SK-N-SH (cell line): Measurements from ENCODE around the gene SMARCC2. TPM values are rescaled to one million over a fixed set of nuclear protein-coding genes. Genes with fewer than 3 reads are reported as not detected.
A peak's percentile ranks its signal among the peaks of the same experiment; 100 is the strongest.

Source experiments
- CTCF ChIA-PET: fragments of 300-600, 350-600 bp; formaldehyde crosslinking; extraction: SDS; loops from one replicate; lab custom pipeline; 2021; lab: Yijun Ruan, JAX
- POLR2A ChIA-PET: fragments of 350-600 bp; sonication (Branson Sonifier 250); formaldehyde crosslinking; extraction: SDS; loops from one replicate; lab custom pipeline; 2020; ENCODE audit warnings: antibody characterized with exemption, inconsistent platforms; lab: Yijun Ruan, JAX
- DNase-seq: peaks from one replicate; pipeline ENCODE4 v3.0.0; 2012
- H2AFZ ChIP-seq: fragments of 200-600 bp; sonication (generic); 2 replicates; pipeline ENCODE4 v1.8.1; 2016; ENCODE audit warnings: antibody characterized with exemption, mild to moderate bottlenecking, low read depth
- H3F3A ChIP-seq: fragments of 200-600 bp; sonication (generic); replicated peaks from 2 replicates; pipeline ENCODE3; 2016; ENCODE audit warnings: antibody characterized with exemption, mild to moderate bottlenecking; ENCODE audit not compliant: insufficient read depth
- H3K27ac ChIP-seq, 2 experiments: fragments of 200-500 bp in 1 of 2; fragments of 200-600 bp in 1 of 2; sonication (Bioruptor generic) in 1 of 2; sonication (generic), shearing (Covaris generic) in 1 of 2; 2 replicates each; pipeline versions ENCODE4 v1.5.1 to v1.6.1; 2014 to 2016; ENCODE audit warnings: low read depth in 2 of 2, inconsistent platforms in 1 of 2, low read length in 1 of 2, mild to moderate bottlenecking in 1 of 2, mixed read lengths in 1 of 2
- H3K27me3 ChIP-seq: fragments of 200-600 bp; sonication (generic), shearing (Covaris generic); 2 replicates; pipeline ENCODE4 v1.6.1; 2016; ENCODE audit warnings: mixed run types; ENCODE audit not compliant: insufficient read depth
- H3K36me3 ChIP-seq, 2 experiments: fragments of 200-500 bp in 1 of 2; fragments of 200-600 bp in 1 of 2; sonication (Bioruptor generic) in 1 of 2; sonication (generic) in 1 of 2; replicated peaks in 1 of 2; 2 replicates each; pipeline versions ENCODE3 to v1.5.1; 2014 to 2016; ENCODE audit warnings: low read length in 1 of 2, mild to moderate bottlenecking in 1 of 2; ENCODE audit not compliant: insufficient read depth in 2 of 2, control insufficient read depth in 1 of 2
- H3K4me1 ChIP-seq, 2 experiments: fragments of 200-500 bp in 1 of 2; fragments of 200-600 bp in 1 of 2; sonication (Bioruptor generic) in 1 of 2; sonication (generic), shearing (Covaris generic) in 1 of 2; 2 replicates each; pipeline versions ENCODE4 v1.5.1 to v1.6.1; 2014 to 2016; ENCODE audit warnings: low read depth in 1 of 2, low read length in 1 of 2, mixed run types in 1 of 2; ENCODE audit not compliant: insufficient read depth in 2 of 2, control insufficient read depth in 1 of 2
- H3K4me2 ChIP-seq: fragments of 200-600 bp; sonication (generic), shearing (Covaris generic); 2 replicates; pipeline ENCODE4 v1.6.1; 2017; ENCODE audit warnings: mixed run types
- H3K4me3 ChIP-seq, 2 experiments: fragments of 200-500 bp in 1 of 2; fragments of 200-600 bp in 1 of 2; sonication (Bioruptor generic) in 1 of 2; sonication (generic), shearing (Covaris generic) in 1 of 2; 2 replicates each; pipeline versions ENCODE4 v1.5.1 to v1.8.1; 2014 to 2016; ENCODE audit warnings: low read depth in 2 of 2, inconsistent platforms in 1 of 2, low read length in 1 of 2, mild to moderate bottlenecking in 1 of 2, mixed read lengths in 1 of 2, moderate library complexity in 1 of 2
- H3K79me2 ChIP-seq: fragments of 200-600 bp; sonication (generic); 2 replicates; pipeline ENCODE4 v1.8.1; 2017; ENCODE audit warnings: mild to moderate bottlenecking; ENCODE audit not compliant: insufficient read depth
- H3K9ac ChIP-seq: fragments of 200-600 bp; sonication (generic); 2 replicates; pipeline ENCODE4 v1.6.1; 2017; ENCODE audit warnings: mixed run types
- H3K9me2 ChIP-seq: fragments of 200-600 bp; sonication (generic); 2 replicates; pipeline ENCODE4 v1.6.1; 2017; ENCODE audit warnings: mixed run types
- H3K9me3 ChIP-seq: fragments of 200-600 bp; sonication (generic); 2 replicates; pipeline ENCODE4 v1.6.1; 2017; ENCODE audit warnings: mixed run types, mild to moderate bottlenecking, moderate library complexity
- H4K20me1 ChIP-seq: fragments of 200-600 bp; sonication (generic); 2 replicates; pipeline ENCODE4 v1.6.1; 2017; ENCODE audit warnings: mild to moderate bottlenecking, mixed run types; ENCODE audit not compliant: insufficient read depth
- CHD2 ChIP-seq: fragments of 150-350 bp; IDR thresholded peaks from 2 replicates; pipeline ENCODE4 v1.6.1; 2018; ENCODE audit warnings: low read length; ENCODE audit not compliant: partially characterized antibody
- ELF1 ChIP-seq: IDR thresholded peaks from 2 replicates; pipeline ENCODE4 v1.4.0; 2012
- EP300 ChIP-seq, 2 experiments: IDR thresholded peaks; 2 replicates each; pipeline versions ENCODE4 v1.4.0 to v1.6.1; 2012; ENCODE audit warnings: borderline replicate concordance in 1 of 2, low read depth in 1 of 2, low read length in 1 of 2
- EZH2phosphoT487 ChIP-seq: fragments of 200-600 bp; sonication (generic); IDR thresholded peaks from 2 replicates; pipeline ENCODE4 v1.6.1; 2017; ENCODE audit warnings: low read depth, mixed run types, mild to moderate bottlenecking, antibody characterized with exemption, moderate library complexity, borderline replicate concordance
- GABPA ChIP-seq: IDR thresholded peaks from 2 replicates; pipeline ENCODE4 v1.4.0; 2012; ENCODE audit warnings: low read depth, mild to moderate bottlenecking
- GATA2 ChIP-seq: sonication (generic); formaldehyde crosslinking; IDR thresholded peaks from 2 replicates; pipeline ENCODE4 v1.5.0; 2020; ENCODE audit warnings: mild to moderate bottlenecking, missing genetic modification reagents
- IRF3 ChIP-seq: fragments of 150-350 bp; IDR thresholded peaks from 2 replicates; pipeline ENCODE4 v1.6.1; 2016; ENCODE audit warnings: mild to moderate bottlenecking, low read depth, low read length
- JUND ChIP-seq: IDR thresholded peaks from 2 replicates; pipeline ENCODE4 v1.4.0; 2012
- RAD21 ChIP-seq: IDR thresholded peaks from 2 replicates; pipeline ENCODE4 v1.6.1; 2012; ENCODE audit warnings: mild to moderate bottlenecking, low read length
- RCOR1 ChIP-seq: fragments of 150-350 bp; IDR thresholded peaks from 2 replicates; pipeline ENCODE4 v1.6.1; 2017; ENCODE audit warnings: antibody characterized with exemption, low read length
- RFX5 ChIP-seq: IDR thresholded peaks from 2 replicates; pipeline ENCODE4 v1.6.1; 2012; ENCODE audit warnings: mild to moderate bottlenecking, improper control_type of control experiment, low read length
- SIN3A ChIP-seq: IDR thresholded peaks from 2 replicates; pipeline ENCODE4 v1.6.1; 2012; ENCODE audit warnings: low read depth, mild to moderate bottlenecking, low read length, moderate library complexity, borderline replicate concordance
- TCF12 ChIP-seq: IDR thresholded peaks from 2 replicates; pipeline ENCODE4 v1.4.0; 2012
- WGBS: methylation state at CpG from one replicate; pipeline ENCODE4 v1.1.6; 2017; ENCODE audit warnings: low lambda C conversion rate; 5-methylcytosine and 5-hydroxymethylcytosine counted together
- polyA plus RNA-seq, 3 experiments: library from polyadenylated mRNA; depleted of rRNA; stranded (reverse); fragments of >200 nt; gene quantifications; 2 replicates each; pipeline ENCODE4 v1.2.3, GENCODE V29; 2012
- TF ChIP-seq, protein P1 (sequence below): IDR thresholded peaks from 2 replicates; pipeline ENCODE4 v1.4.0; 2012; ENCODE audit warnings: low read depth

The SMARCC2 gene
- polyA plus RNA-seq, 1 of the 3 experiments (the other 2 are of a cell fraction) = 64.3 TPM

GRCh38 chr12:56189099-56189917, at the start of gene SMARCC2 (continued):
- TF ChIP-seq RFX5 = no peak
- TF ChIP-seq ELF1 = no peak
- TF ChIP-seq RCOR1 = peak; percentile 32; the same call in 1 of the 2 replicates
- TF ChIP-seq TCF12 = no peak
- no peak for TF ChIP-seq JUND
- 0 out of 2 replicates have a peak, but pooled peaks have one; percentile 1 for TF ChIP-seq SIN3A
- TF ChIP-seq, protein P1, sequence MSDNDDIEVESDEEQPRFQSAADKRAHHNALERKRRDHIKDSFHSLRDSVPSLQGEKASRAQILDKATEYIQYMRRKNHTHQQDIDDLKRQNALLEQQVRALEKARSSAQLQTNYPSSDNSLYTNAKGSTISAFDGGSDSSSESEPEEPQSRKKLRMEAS = 0 out of 2 replicates have a peak, but pooled peaks have one; percentile 48
- TF ChIP-seq EZH2phosphoT487 = no peak
- TF ChIP-seq GATA2 (CRISPR knock-in tag) = no peak
- 0 out of 2 replicates have a peak, but pooled peaks have one; percentile 9 for TF ChIP-seq GABPA
- TF ChIP-seq CHD2 = peak; percentile 38
- no peak for TF ChIP-seq IRF3
- peak; percentile 50 for TF ChIP-seq RAD21

GRCh38 chr12:56237552-56237951, 48.3 kb upstream of the SMARCC2 start:
- TF ChIP-seq EP300 (IDR thresholded peaks at IDR 0.05; ENCODE audit: borderline replicate concordance in 1 of 2, low read depth in 1 of 2, low read length in 1 of 2) (no peak), CHD2 (no peak)
- DNase-seq = no peak
- Histone ChIP-seq H3K4me2 (no peak overlapping the region), H4K20me1 (peaks cover 9% of the 10 kb centered on the region; the same call in 1 of the 2 replicates), H3K4me3 (no peak overlapping the region), H3K79me2 (peaks cover 3% of the 10 kb centered on the region; the same call in 1 of the 2 replicates), H3F3A (peaks cover 14% of the 10 kb centered on the region), H3K9me3 (no peaks in the 10 kb centered on the region), H3K9me2 (no peaks in the 10 kb centered on the region), H3K36me3 (peaks cover 8 to 59% of the 10 kb centered on the region in 2 experiments), H3K27ac (no peak overlapping the region), H3K4me1 (peaks cover 0 to 7% of the 10 kb centered on the region in 2 experiments; a peak in 1 of 4 replicates), H3K9ac (no peak overlapping the region), H3K27me3 (no peaks in the 10 kb centered on the region), H2AFZ (no peak overlapping the region)
- CTCF ChIA-PET = interaction anchor here (1.4 to 1.9 kb wide), 2 partner anchors 20 to 48 kb away, joined by 6 to 7 read pairs; partner anchors contain the start of genes ANKRD52 and SMARCC2
- POLR2A ChIA-PET = interaction anchor here (0.6 to 1.6 kb wide), 3 partner anchors 11 to 49 kb away, joined by 3 to 5 read pairs (median 3); partner anchors contain the start of gene RNF41
- WGBS = 83% methylated on average over 8 of the region's 11 CpGs
